Skin of body (tissue), 2 donors: Measurements from ENCODE around the gene PCID2. TPM values are rescaled to one million over a fixed set of nuclear protein-coding genes. Genes with fewer than 3 reads are reported as not detected.

ENCODE experiments used
- DNase-seq: peaks from one replicate; lab custom pipeline; 2025; lab: John Stamatoyannopoulos, UW
- total RNA-seq: library from RNA; depleted of rRNA; stranded (reverse); fragments of >200 nt; gene quantifications from one replicate; pipeline ENCODE4 v1.2.3, GENCODE V29; 2014

PCID2 gene
- total RNA-seq, 1 donor from 2014 or later: 55.9 TPM

DNA sequence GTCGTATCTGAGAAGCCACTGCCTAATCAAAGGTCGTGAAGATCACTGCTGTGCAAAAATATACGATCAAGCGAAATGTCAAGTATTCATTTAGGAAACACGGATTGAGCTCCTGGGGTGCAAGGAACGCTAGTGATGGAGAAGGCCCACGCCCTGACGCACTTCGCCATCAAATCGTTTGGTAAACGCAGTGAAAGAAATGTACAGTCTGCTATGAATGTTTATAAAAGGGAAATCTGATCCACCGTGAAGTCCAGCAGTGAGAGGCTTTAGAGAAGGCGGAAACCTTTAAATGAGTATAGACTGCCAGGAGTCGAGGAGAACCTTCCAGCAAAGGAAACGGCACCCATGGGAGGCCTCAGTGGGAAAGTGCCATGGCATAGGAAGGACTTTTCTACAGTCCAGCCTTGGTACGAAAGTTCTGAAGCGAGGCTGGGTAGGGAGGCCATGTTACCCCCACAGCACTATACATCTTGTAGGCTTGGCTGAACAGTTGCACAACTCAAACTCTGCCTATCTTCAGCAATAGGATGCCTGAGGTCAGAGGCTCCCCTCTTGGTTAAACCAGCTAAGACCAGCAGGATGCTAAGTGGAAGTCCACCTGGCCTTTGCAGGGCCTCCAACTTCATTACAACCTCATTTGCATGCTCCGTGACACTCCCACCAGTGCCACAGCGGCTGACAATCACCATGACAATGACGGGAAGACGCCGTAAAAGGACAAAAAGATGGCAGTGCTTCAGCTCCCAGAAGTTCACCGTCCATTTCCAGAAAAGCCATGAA lies 20.4 kb downstream of the PCID2 start:
- DNase-seq: no peak

- DNase-seq: no peak
Measured at GRCh38 chr13:113187263-113187669, 21.2 kb downstream of the PCID2 start.

- DNase-seq: no peak
Measured at GRCh38 chr13:113186061-113186900, 22.2 kb downstream of the PCID2 start.

GRCh38 chr13:113184568-113185440 lies 23.7 kb downstream of the PCID2 start:
- DNase-seq: no peak

- no peak for DNase-seq
Measured at GRCh38 chr13:113183450-113184129, 24.9 kb downstream of the PCID2 start.

GRCh38 chr13:113182046-113182445 lies 26.4 kb downstream of the PCID2 start:
- no peak for DNase-seq

GRCh38 chr13:113179374-113180230 lies 28.9 kb downstream of the PCID2 start:
- no peak for DNase-seq

DNA sequence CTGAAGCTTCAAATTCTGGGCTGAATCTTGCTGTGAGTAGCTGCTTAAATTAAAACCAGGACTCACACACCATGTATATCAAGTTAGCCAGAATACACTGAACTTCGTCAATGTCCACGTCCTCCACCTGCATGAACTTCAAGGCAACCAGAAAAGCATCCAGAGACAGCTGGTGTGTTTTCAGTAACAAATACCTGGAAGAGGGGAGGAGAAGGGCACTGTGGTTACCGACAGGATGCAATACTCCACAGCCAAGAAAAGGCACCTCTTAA lies 29.6 kb downstream of the PCID2 start:
- no peak for DNase-seq

DNA sequence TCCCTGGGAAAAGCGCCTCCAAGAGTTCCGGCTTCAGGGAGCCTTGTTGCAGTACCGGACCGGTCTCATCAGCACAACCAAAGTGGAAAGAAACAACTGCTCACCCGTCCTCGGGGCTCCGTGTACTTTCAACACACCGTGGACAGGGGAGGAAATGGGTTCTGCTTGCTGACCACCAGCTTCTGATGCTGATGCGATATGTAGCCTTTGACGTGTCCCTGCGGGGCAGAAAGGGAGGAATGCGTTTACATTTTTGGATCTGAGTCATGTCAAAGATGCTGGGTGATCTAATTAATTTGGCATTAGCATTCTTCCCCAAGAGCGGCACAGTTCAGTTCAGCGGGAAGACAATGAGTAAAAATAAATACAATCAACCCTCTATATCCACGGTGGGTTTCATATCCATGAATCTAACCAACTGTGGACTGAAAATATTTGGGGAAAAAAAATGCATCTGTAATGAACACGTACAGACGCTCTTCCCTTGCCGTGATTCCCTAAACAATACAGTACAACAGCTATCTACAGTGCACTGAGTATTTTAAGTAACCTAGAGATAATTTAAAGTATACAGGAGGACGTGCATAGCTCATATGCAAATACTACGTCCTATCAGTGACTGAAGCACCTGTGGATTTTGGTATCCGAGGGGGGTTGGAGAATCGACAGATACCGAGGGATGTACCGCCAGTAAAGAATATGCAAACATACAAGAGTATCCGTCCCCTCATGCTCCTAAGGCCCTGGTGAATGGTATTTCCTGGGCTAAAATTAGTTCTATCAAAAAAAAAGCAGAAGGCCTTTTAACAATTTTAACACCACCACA lies 30.2 kb downstream of the PCID2 start:
- no peak for DNase-seq

GRCh38 chr13:113176822-113177221 lies 31.6 kb downstream of the PCID2 start:
- no peak for DNase-seq

- no peak for DNase-seq
Measured at GRCh38 chr13:113176280-113176679, 32.2 kb downstream of the PCID2 start.

DNA sequence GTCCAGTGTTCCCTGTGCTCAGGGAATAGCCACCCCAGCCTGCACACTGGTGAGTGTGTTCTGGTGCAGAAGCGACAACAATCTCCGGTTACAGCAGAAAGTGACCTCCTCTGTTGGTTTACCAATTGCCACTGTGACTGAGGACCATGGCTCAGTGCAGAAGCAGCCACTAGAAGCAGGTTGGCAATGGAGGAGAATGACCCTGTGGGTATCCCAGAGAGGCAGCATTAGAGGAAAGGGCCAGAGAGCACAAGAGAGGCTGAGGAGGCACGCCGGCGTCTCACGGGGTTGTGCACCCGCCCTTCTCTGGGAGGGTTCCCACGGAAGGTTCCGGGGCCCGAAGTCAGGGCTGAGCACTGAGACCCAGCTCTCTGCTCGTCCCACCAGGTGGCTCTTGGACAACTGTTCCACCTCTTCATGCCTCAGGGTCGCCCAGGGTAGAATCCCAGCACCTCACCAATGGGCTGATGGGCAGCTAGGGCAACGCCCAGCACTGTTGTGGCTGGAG lies 36.0 kb downstream of the PCID2 start:
- DNase-seq: no peak

DNA sequence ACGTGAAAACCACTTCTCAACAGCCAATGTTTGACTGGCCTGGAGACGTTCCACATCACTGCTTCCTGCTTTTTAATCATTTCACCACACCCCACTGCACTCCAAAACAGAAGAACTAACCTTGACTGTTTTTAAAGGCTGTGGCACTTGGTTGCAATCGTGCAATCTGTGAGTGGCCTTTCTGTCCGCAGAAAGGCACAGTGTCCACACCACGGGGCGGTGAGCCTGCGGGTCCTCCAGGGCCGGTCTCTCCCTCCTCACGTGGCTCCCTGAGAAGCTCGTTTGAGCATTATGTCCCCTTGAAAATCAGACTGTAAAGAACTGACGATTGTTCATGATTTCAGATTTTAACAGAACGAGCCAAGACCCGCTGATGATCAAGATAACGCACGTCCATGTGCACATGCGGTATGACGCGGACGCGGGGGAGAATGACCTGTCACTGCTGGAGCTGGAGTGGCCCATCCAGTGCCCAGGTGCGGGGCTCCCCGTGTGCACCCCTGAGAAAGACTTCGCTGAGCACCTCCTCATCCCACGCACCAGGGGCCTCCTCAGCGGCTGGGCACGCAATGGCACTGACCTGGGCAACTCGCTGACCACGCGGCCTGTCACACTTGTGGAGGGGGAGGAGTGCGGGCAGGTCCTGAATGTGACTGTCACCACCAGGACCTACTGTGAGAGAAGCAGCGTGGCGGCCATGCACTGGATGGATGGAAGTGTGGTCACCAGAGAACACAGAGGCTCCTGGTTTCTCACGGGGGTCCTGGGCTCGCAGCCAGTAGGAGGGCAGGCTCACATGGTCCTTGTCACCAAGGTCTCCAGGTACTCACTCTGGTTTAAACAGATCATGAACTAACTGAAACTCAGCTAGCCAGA lies 37.0 kb downstream of the PCID2 start:
- DNase-seq: no peak

DNA sequence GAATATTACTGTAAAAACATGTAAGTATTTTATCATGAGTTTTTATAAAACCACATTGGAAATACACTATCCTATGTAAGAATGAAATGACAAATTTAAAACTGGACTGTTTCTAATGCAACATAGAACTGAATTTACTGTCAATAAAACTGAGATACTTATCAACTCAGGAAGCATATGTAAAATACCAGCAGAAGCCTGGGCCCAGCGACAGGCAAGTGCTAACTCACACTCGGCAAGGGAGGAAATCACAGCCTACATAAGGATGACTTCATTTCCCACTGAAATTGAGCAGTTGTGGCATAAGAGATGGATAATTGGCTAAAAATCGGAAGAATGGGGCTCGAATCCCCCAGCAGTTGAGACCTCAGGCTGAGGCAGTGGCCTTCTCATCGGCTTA lies 38.0 kb downstream of the PCID2 start:
- DNase-seq: no peak

- DNase-seq: no peak
Measured at GRCh38 chr13:113169277-113170272, 38.9 kb downstream of the PCID2 start.

DNA sequence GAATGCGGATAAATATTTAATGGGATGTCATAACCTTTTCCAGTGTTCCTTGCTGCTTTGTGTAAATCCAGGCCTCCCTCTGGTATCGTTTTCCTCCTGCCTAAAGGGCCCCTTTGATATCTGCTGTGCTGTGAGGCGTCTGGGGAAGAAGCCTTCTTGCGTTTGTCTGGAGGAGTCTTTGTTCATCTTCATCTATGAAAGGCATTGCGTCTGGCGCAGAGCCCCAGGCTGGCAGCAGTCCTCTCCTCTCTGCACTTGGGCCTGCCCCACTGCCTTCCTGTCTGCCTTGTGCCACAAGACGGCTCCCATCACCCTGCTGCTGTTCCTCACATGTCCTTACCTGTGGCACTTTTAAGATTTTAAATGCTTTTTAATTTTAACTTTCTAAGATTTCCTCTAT lies 40.3 kb downstream of the PCID2 start:
- DNase-seq: no peak

DNA sequence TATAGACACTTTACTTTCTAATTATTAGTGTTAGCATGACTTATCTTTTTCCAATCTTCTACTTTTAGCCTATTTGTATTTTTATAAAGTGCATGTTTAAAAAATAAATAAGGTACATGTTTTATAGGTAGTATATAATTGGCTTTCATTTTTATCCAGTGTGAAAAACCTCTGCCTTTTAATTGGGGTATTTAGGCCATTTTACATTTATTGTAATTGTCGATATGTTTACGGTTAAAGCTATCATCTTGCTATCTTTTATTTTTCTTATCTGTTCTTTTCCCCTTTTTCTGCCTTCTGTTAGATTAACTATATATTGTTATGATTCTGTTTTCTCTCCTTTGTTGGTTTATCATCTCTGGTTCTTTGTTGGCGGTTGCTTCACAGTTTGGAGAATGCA lies 40.9 kb downstream of the PCID2 start:
- DNase-seq: no peak
